SJSA1 (cell line): ENCODE measurements around the gene KCNAB1. TPM values are rescaled to one million over a fixed set of nuclear protein-coding genes. Genes with fewer than 3 reads are reported as not detected.
A peak's percentile ranks its signal among the peaks of the same experiment; 100 is the strongest.

ENCODE experiments used
- DNase-seq, 2 experiments: peaks; one replicate each; pipeline ENCODE4 v3.0.0-alpha.2; 2015 to 2020; ENCODE audit warnings: low spot score in 2 of 2, low read depth in 1 of 2
- H3K27ac ChIP-seq: fragments of 250-450 bp; sonication (Bioruptor Pico); 2 replicates; pipeline ENCODE4 v1.5.1; 2020; ENCODE audit warnings: mild to moderate bottlenecking, moderate library complexity
- H3K27me3 ChIP-seq: fragments of 250-450 bp; sonication (Bioruptor Pico); replicated peaks from 2 replicates; pipeline ENCODE4 v1.5.1; 2020; ENCODE audit warnings: mild to moderate bottlenecking, moderate library complexity
- H3K36me3 ChIP-seq: fragments of 250-450 bp; sonication (Bioruptor Pico); 2 replicates; pipeline ENCODE4 v1.5.1; 2020; ENCODE audit warnings: mild to moderate bottlenecking
- H3K4me1 ChIP-seq: fragments of 250-450 bp; sonication (Bioruptor Pico); replicated peaks from 2 replicates; pipeline ENCODE4 v1.6.1; 2021; ENCODE audit warnings: mild to moderate bottlenecking
- H3K4me3 ChIP-seq: fragments of 250-450 bp; sonication (Bioruptor Pico); 2 replicates; pipeline ENCODE4 v1.5.1; 2020; ENCODE audit warnings: mild to moderate bottlenecking
- H3K9me3 ChIP-seq: fragments of 250-450 bp; sonication (Bioruptor Pico); replicated peaks from 2 replicates; pipeline ENCODE4 v1.5.1; 2020; ENCODE audit warnings: mild to moderate bottlenecking
- total RNA-seq: library from RNA; depleted of rRNA; stranded (reverse); fragments of >200 nt; shearing (Covaris generic); gene quantifications from 2 replicates; pipeline ENCODE4 v1.2.3, GENCODE V29; 2014

The KCNAB1 gene
- total RNA-seq, 1 experiment from 2014 or later = 1.6 TPM

DNA sequence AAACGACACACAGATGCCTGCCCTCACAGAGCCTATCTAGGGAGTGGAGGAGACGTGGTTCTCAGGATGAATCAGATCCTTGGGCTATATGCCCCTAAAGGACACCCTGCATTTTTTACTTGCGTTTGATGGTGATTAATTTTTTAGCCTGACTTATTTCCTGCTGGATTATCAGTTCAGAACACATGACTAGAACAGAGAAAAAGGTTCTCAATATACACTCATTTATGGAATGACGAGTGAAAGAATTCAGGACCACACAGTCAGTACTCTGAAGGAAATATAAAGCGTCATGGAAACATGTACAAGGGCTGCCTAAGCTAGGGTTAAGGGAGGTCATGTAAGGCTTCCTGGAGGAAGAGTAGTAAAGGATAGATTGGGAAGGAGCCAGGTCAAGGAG, 312.8 kb downstream of the KCNAB1 start:
- Histone ChIP-seq H3K4me3 (no peak overlapping the region), H3K9me3 (no peaks in the 10 kb centered on the region), H3K27me3 (no peaks in the 10 kb centered on the region), H3K27ac (peak overlapping the region; percentile 66), H3K4me1 (peaks cover 23% of the 10 kb centered on the region), H3K36me3 (no peaks in the 10 kb centered on the region)
- DNase-seq = peak in 1 of 2 experiments; percentile 47

DNA sequence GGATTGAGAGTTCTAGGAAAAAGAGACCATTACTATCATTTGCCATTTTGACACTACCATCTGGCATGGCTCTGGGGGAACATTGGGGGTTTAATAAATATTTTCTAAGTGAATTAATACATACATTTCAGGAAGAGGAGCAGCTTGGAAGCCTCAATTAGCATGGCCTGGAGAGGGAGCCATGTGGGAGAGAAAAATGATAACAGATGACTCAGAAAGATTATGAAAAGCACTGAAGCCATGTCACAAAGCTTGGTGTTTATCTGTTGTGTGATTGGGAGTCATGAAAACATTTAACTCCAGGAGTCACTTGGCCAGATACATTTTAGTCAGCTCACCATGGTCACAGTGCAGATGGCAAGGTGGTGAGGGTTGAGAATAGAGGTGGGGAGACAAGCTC, 313.5 kb downstream of the KCNAB1 start:
- Histone ChIP-seq H3K27me3 (no peaks in the 10 kb centered on the region), H3K36me3 (no peaks in the 10 kb centered on the region), H3K27ac (peak overlapping the region; percentile 42), H3K4me3 (no peak overlapping the region), H3K9me3 (no peaks in the 10 kb centered on the region), H3K4me1 (peaks cover 23% of the 10 kb centered on the region)
- no peak for DNase-seq

- H3K36me3 ChIP-seq = no peaks in the 10 kb centered on the region
- no peak overlapping the region for H3K27ac ChIP-seq
- peaks cover 23% of the 10 kb centered on the region for H3K4me1 ChIP-seq
- no peak for DNase-seq
- H3K27me3 ChIP-seq = no peaks in the 10 kb centered on the region
- no peak overlapping the region for H3K4me3 ChIP-seq
- no peaks in the 10 kb centered on the region for H3K9me3 ChIP-seq
Measured at GRCh38 chr3:156434921-156435320, 314.5 kb downstream of the KCNAB1 start.

DNA sequence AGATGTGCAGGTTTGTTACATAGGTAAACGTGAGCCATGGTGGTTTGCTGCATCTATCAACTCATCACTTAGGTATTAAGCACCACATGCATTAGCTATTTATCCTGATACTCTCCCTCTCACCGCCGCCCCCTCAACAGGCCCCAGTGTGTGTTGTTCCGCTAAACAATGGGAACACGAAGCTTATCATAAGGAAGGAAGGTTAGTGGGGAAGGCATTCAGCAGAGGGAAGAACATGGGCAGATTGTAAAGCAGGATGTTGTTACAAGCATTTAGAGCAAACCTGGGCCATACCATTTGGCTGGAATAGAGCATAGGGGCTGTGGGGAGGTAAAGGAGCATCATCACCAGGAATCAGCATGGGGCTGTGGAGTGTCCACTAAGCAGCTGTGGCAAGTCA, 322.7 kb downstream of the KCNAB1 start:
- Histone ChIP-seq H3K4me3 (no peak overlapping the region), H3K27ac (no peak overlapping the region), H3K9me3 (no peaks in the 10 kb centered on the region), H3K27me3 (no peaks in the 10 kb centered on the region), H3K36me3 (no peaks in the 10 kb centered on the region), H3K4me1 (no peaks in the 10 kb centered on the region)
- no peak for DNase-seq

- Histone ChIP-seq H3K27me3 (no peaks in the 10 kb centered on the region), H3K36me3 (no peaks in the 10 kb centered on the region), H3K4me1 (no peaks in the 10 kb centered on the region), H3K9me3 (no peaks in the 10 kb centered on the region), H3K4me3 (no peak overlapping the region), H3K27ac (no peak overlapping the region)
- no peak for DNase-seq
Measured at GRCh38 chr3:156445117-156446090, 325.0 kb downstream of the KCNAB1 start.

DNA sequence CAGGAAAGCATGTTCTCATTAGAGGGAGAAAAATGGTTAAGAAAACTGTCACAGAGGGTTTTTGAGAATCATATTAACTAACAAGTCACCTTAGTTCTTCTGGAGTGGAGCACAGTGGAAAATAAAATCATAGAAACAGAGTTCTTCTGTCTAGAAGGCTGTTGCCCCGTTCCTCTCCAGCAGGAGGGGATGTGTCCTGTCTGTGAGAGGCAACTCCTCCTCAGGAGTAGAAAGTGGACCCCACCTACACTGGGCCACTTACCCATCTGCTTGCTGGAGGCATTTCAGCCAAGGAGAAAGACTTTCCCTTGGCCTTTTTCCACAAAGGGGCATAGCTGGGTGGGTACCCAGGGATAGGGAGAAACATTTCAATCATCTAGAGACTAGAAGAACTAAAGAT, 327.9 kb downstream of the KCNAB1 start:
- H3K4me3 ChIP-seq = no peak overlapping the region
- peak; percentile 15 to 49 for DNase-seq
- no peaks in the 10 kb centered on the region for H3K27me3 ChIP-seq
- H3K4me1 ChIP-seq = no peaks in the 10 kb centered on the region
- no peaks in the 10 kb centered on the region for H3K9me3 ChIP-seq
- no peaks in the 10 kb centered on the region for H3K36me3 ChIP-seq
- H3K27ac ChIP-seq = no peak overlapping the region

- no peaks in the 10 kb centered on the region for H3K9me3 ChIP-seq
- H3K27me3 ChIP-seq = no peaks in the 10 kb centered on the region
- H3K27ac ChIP-seq = no peak overlapping the region
- H3K36me3 ChIP-seq = no peaks in the 10 kb centered on the region
- H3K4me1 ChIP-seq = no peaks in the 10 kb centered on the region
- no peak overlapping the region for H3K4me3 ChIP-seq
- no peak for DNase-seq
Measured at GRCh38 chr3:156449710-156450574, 329.6 kb downstream of the KCNAB1 start.

- H3K36me3 ChIP-seq = no peaks in the 10 kb centered on the region
- no peak for DNase-seq
Measured at GRCh38 chr3:156455839-156456238, 335.5 kb downstream of the KCNAB1 start.

DNA sequence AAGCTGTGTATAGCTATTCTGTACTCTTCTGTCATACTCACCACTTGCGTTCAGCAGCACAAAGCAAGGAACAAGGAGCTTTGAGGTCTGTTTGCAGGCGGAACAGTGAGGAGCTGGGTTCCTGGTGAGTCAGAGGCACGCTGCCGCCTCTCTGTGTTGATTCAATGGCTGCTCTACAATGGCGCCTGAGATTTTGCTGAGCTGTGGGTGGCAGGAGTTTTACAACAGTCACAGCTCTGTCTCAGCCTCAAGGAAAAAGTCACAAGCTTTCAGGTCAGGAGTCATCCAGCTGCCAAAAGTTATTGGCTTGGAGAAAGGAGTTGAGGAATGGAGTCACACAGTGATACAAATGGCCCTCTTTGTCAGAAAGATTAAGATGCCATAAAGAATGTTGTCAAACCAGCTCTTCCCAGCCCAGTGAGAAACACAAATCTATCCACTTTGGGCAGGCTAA, 336.4 kb downstream of the KCNAB1 start:
- Histone ChIP-seq H3K36me3 (no peaks in the 10 kb centered on the region), H3K27ac (peak overlapping the region; percentile 29; the same call in 1 of the 2 replicates), H3K4me3 (no peak overlapping the region), H3K9me3 (no peaks in the 10 kb centered on the region), H3K27me3 (no peaks in the 10 kb centered on the region), H3K4me1 (peaks cover 13% of the 10 kb centered on the region)
- peak; percentile 58 to 69 for DNase-seq

More at GRCh38 chr3:156455839-156456238, 335.5 kb downstream of the KCNAB1 start:
- Histone ChIP-seq H3K27ac (no peak overlapping the region), H3K27me3 (no peaks in the 10 kb centered on the region), H3K4me1 (peaks cover 13% of the 10 kb centered on the region), H3K9me3 (no peaks in the 10 kb centered on the region), H3K4me3 (no peak overlapping the region)

GRCh38 chr3:156459434-156459833, 339.1 kb downstream of the KCNAB1 start:
- H3K27ac ChIP-seq = no peak overlapping the region
- no peaks in the 10 kb centered on the region for H3K36me3 ChIP-seq
- no peaks in the 10 kb centered on the region for H3K9me3 ChIP-seq
- DNase-seq = no peak
- no peak overlapping the region for H3K4me3 ChIP-seq
- H3K27me3 ChIP-seq = no peaks in the 10 kb centered on the region
- H3K4me1 ChIP-seq = peaks cover 13% of the 10 kb centered on the region

- H3K4me1 ChIP-seq = peaks cover 13% of the 10 kb centered on the region
- no peaks in the 10 kb centered on the region for H3K27me3 ChIP-seq
- DNase-seq = no peak
- no peak overlapping the region for H3K4me3 ChIP-seq
- no peak overlapping the region for H3K27ac ChIP-seq
- no peaks in the 10 kb centered on the region for H3K36me3 ChIP-seq
- no peaks in the 10 kb centered on the region for H3K9me3 ChIP-seq
Measured at GRCh38 chr3:156460206-156460611, 339.8 kb downstream of the KCNAB1 start.

DNA sequence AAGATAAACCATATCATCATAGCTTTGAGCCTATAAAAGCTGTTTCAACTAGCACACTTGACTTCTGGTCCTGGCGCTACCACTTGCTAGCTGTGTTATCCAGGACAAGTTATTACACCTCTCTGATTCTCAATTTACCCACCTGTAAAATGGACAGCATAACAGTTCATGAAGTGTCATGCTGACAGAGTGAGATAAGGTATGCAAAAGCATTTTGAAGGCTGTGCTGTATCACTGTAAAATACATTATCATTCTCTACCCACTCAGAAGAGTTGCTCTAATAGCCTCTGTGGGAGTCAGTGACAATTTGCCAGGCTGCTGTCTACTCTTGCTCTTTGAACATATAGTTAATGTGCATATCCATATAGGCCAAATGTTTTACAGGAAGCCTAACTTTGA, 341.5 kb downstream of the KCNAB1 start:
- peaks cover 3% of the 10 kb centered on the region for H3K4me1 ChIP-seq
- no peak for DNase-seq
- H3K9me3 ChIP-seq = no peaks in the 10 kb centered on the region
- H3K4me3 ChIP-seq = no peak overlapping the region
- H3K36me3 ChIP-seq = no peaks in the 10 kb centered on the region
- H3K27ac ChIP-seq = no peak overlapping the region
- no peaks in the 10 kb centered on the region for H3K27me3 ChIP-seq

- H3K27me3 ChIP-seq = no peaks in the 10 kb centered on the region
- H3K4me1 ChIP-seq = no peaks in the 10 kb centered on the region
- H3K4me3 ChIP-seq = no peak overlapping the region
- H3K9me3 ChIP-seq = no peaks in the 10 kb centered on the region
- DNase-seq = no peak
- H3K27ac ChIP-seq = no peak overlapping the region
- H3K36me3 ChIP-seq = no peaks in the 10 kb centered on the region
Measured at GRCh38 chr3:156463123-156463522, 342.7 kb downstream of the KCNAB1 start.

DNA sequence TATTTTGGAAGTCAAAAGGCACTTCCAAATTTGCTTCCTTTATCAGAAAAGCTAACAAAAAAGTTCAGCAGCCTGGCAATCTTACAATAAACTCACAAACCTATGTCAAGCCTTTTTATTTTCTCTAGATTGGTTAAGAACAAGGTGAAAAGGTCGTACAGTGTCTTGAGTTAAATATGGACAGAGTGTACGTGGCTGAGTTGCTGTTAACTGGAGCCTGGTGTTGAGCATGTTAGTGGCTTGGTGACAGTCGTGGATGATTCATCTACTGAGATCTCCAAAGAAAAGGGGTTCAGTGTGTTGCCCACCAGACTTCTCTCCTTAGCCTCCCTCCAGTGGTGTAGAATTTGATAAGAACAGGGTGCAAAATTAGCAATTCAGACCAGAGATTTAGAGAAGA, 344.8 kb downstream of the KCNAB1 start:
- H3K4me3 ChIP-seq = no peak overlapping the region
- H3K36me3 ChIP-seq = no peaks in the 10 kb centered on the region
- no peak overlapping the region for H3K27ac ChIP-seq
- no peaks in the 10 kb centered on the region for H3K9me3 ChIP-seq
- no peaks in the 10 kb centered on the region for H3K27me3 ChIP-seq
- DNase-seq = no peak
- no peaks in the 10 kb centered on the region for H3K4me1 ChIP-seq
